Subcutaneous abdominal adipose tissue (tissue), 5 donors: Measurements from ENCODE around the gene RFFL.
A peak's percentile ranks its signal among the peaks of the same experiment; 100 is the strongest.

Experiments used
- H3K27ac ChIP-seq: one replicate; pipeline ENCODE4 v1.7.0; 2013; ENCODE audit warnings: low read depth, mild to moderate bottlenecking, inconsistent platforms, low read length, moderate library complexity
- H3K27me3 ChIP-seq, 5 donors: one replicate each; pipeline ENCODE4 v1.7.0; 2013; ENCODE audit warnings: low read length in 5 of 5, inconsistent platforms in 1 of 5; ENCODE audit not compliant: control insufficient read depth in 5 of 5, insufficient read depth in 4 of 5
- H3K36me3 ChIP-seq, 5 donors: one replicate each; pipeline ENCODE4 v1.7.0; 2013; ENCODE audit warnings: low read length in 5 of 5; ENCODE audit not compliant: control insufficient read depth in 5 of 5, insufficient read depth in 5 of 5
- H3K4me1 ChIP-seq, 5 donors: one replicate each; pipeline ENCODE4 v1.7.0; 2013; ENCODE audit warnings: low read length in 5 of 5, mild to moderate bottlenecking in 3 of 5, moderate library complexity in 1 of 5; ENCODE audit not compliant: control insufficient read depth in 5 of 5, insufficient read depth in 5 of 5
- H3K4me3 ChIP-seq, 5 donors: one replicate each; pipeline ENCODE4 v1.7.0; 2013; ENCODE audit warnings: low read length in 5 of 5, low read depth in 1 of 5
- H3K9ac ChIP-seq, 5 donors: one replicate each; pipeline ENCODE4 v1.7.0; 2013; ENCODE audit warnings: low read length in 5 of 5, mild to moderate bottlenecking in 4 of 5, moderate library complexity in 3 of 5
- H3K9me3 ChIP-seq, 5 donors: one replicate each; pipeline ENCODE4 v1.7.0; 2013; ENCODE audit warnings: low read length in 5 of 5; ENCODE audit not compliant: control insufficient read depth in 5 of 5
- donor health status: healthy.
- donor health status: healthy.
- donor health status: healthy.
- donor health status: healthy.
- donor health status: healthy.

The RFFL gene

GRCh38 chr17:35068249-35068648 lies 4.7 kb upstream of the RFFL start:
- Histone ChIP-seq H3K4me1 (peaks cover 3 to 21% (median 12%) of the 10 kb centered on the region in 5 donors), H3K9me3 (no peaks in the 10 kb centered on the region), H3K4me3 (no peak overlapping the region), H3K36me3 (peaks cover 0 to 5% (median 0%) of the 10 kb centered on the region in 5 donors), H3K27ac (no peak overlapping the region), H3K9ac (no peak overlapping the region), H3K27me3 (no peaks in the 10 kb centered on the region)

- Histone ChIP-seq H3K27ac (no peak overlapping the region), H3K36me3 (peaks cover 0 to 5% (median 0%) of the 10 kb centered on the region in 5 donors)
Observed at GRCh38 chr17:35065880-35066279, 2.4 kb upstream of the RFFL start.

GRCh38 chr17:35064516-35065215 lies 1.2 kb upstream of the RFFL start:
- Histone ChIP-seq H3K27ac (peak overlapping the region; percentile 86), H3K9me3 (no peaks in the 10 kb centered on the region), H3K27me3 (no peaks in the 10 kb centered on the region), H3K4me3 (no peak overlapping the region), H3K9ac (peak overlapping the region in 2 of 5 donors; percentile 61 to 73), H3K4me1 (peaks cover 3 to 36% (median 19%) of the 10 kb centered on the region in 5 donors), H3K36me3 (peaks cover 0 to 5% (median 0%) of the 10 kb centered on the region in 5 donors)

More at GRCh38 chr17:35065880-35066279, 2.4 kb upstream of the RFFL start:
- no peaks in the 10 kb centered on the region for H3K9me3 ChIP-seq
- no peak overlapping the region for H3K4me3 ChIP-seq
- no peaks in the 10 kb centered on the region for H3K27me3 ChIP-seq
- H3K4me1 ChIP-seq = peaks cover 3 to 30% (median 19%) of the 10 kb centered on the region in 5 donors
- H3K9ac ChIP-seq = no peak overlapping the region

- peaks cover 3 to 36% (median 19%) of the 10 kb centered on the region in 5 donors for H3K4me1 ChIP-seq
- H3K9ac ChIP-seq = no peak overlapping the region
- H3K27me3 ChIP-seq = no peaks in the 10 kb centered on the region
- H3K4me3 ChIP-seq = no peak overlapping the region
- no peaks in the 10 kb centered on the region for H3K9me3 ChIP-seq
- H3K27ac ChIP-seq = no peak overlapping the region
- H3K36me3 ChIP-seq = no peaks in the 10 kb centered on the region
Observed at GRCh38 chr17:35062308-35062707, 1.2 kb downstream of the RFFL start.

- H3K27ac ChIP-seq = no peak overlapping the region
- no peak overlapping the region for H3K4me3 ChIP-seq
- H3K9ac ChIP-seq = no peak overlapping the region
Observed at GRCh38 chr17:35057332-35057915, 6.1 kb downstream of the RFFL start.

GRCh38 chr17:35056013-35056412 lies 7.5 kb downstream of the RFFL start:
- no peaks in the 10 kb centered on the region for H3K36me3 ChIP-seq
- no peaks in the 10 kb centered on the region for H3K27me3 ChIP-seq
- H3K4me3 ChIP-seq = no peak overlapping the region
- no peak overlapping the region for H3K9ac ChIP-seq
- peaks cover 0 to 21% (median 19%) of the 10 kb centered on the region in 5 donors for H3K4me1 ChIP-seq
- H3K27ac ChIP-seq = no peak overlapping the region
- no peaks in the 10 kb centered on the region for H3K9me3 ChIP-seq

More at GRCh38 chr17:35057332-35057915, 6.1 kb downstream of the RFFL start:
- no peaks in the 10 kb centered on the region for H3K27me3 ChIP-seq
- H3K4me1 ChIP-seq = peaks cover 0 to 12% (median 7%) of the 10 kb centered on the region in 5 donors
- no peaks in the 10 kb centered on the region for H3K36me3 ChIP-seq
- no peaks in the 10 kb centered on the region for H3K9me3 ChIP-seq

GRCh38 chr17:35053204-35053603 lies 10.3 kb downstream of the RFFL start:
- Histone ChIP-seq H3K9ac (no peak overlapping the region), H3K27ac (no peak overlapping the region), H3K4me1 (peaks cover 0 to 33% (median 25%) of the 10 kb centered on the region in 5 donors), H3K36me3 (no peaks in the 10 kb centered on the region), H3K27me3 (no peaks in the 10 kb centered on the region), H3K4me3 (no peak overlapping the region), H3K9me3 (no peaks in the 10 kb centered on the region)

GRCh38 chr17:35052780-35053179 lies 10.7 kb downstream of the RFFL start:
- Histone ChIP-seq H3K9ac (no peak overlapping the region), H3K9me3 (no peaks in the 10 kb centered on the region), H3K4me3 (no peak overlapping the region), H3K36me3 (no peaks in the 10 kb centered on the region), H3K27me3 (no peaks in the 10 kb centered on the region), H3K27ac (no peak overlapping the region), H3K4me1 (peaks cover 0 to 33% (median 25%) of the 10 kb centered on the region in 5 donors)

GRCh38 chr17:35052241-35052610 lies 11.3 kb downstream of the RFFL start:
- no peaks in the 10 kb centered on the region for H3K36me3 ChIP-seq
- H3K9me3 ChIP-seq = no peaks in the 10 kb centered on the region
- H3K27ac ChIP-seq = peak overlapping the region; percentile 50
- peaks cover 0 to 35% (median 27%) of the 10 kb centered on the region in 5 donors for H3K4me1 ChIP-seq
- H3K4me3 ChIP-seq = no peak overlapping the region
- H3K27me3 ChIP-seq = no peaks in the 10 kb centered on the region
- peak overlapping the region in 1 of 5 donors; percentile 28 for H3K9ac ChIP-seq

- H3K9ac ChIP-seq = peak overlapping the region in 4 of 5 donors; percentile 0 to 48 (median 32)
- peaks cover 4 to 40% (median 33%) of the 10 kb centered on the region in 5 donors for H3K4me1 ChIP-seq
- H3K4me3 ChIP-seq = peak overlapping the region in 2 of 5 donors; percentile 40 to 46
- H3K27ac ChIP-seq = peak overlapping the region; percentile 50
- no peaks in the 10 kb centered on the region for H3K9me3 ChIP-seq
- H3K27me3 ChIP-seq = no peaks in the 10 kb centered on the region
- no peaks in the 10 kb centered on the region for H3K36me3 ChIP-seq
Observed at GRCh38 chr17:35051579-35052240, 11.8 kb downstream of the RFFL start.
